ENCODE measurements around the gene CPNE6.

DNA sequence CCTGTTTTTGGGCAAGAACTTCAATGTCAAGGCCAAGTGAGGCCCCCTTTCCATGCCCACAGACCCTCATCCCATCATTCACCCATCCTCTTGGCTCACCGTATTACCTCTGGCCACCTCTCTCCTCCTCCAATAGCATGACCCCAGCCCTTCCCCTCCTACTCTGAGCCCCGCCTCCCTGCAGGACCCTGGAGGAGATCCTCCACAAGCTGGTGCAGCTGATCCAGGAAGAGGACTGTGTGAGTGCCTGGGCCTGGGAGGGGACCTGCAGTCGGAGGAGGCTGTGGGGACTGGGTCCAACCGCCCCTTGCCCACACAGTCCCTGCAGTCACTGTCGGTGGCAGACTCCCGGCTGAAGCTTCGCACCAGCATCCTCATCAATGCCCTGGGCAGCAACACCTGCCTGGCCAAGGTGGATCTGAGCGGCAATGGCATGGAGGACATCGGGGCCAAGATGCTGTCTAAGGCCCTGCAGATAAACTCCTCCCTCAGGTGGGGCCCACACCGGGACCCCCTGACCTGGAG lies 12.3 kb upstream of the CPNE6 start:
- TF ChIP-seq POLR2AphosphoS5 (IDR thresholded peaks at IDR 0.05): no peak
- TF ChIP-seq, protein P1, sequence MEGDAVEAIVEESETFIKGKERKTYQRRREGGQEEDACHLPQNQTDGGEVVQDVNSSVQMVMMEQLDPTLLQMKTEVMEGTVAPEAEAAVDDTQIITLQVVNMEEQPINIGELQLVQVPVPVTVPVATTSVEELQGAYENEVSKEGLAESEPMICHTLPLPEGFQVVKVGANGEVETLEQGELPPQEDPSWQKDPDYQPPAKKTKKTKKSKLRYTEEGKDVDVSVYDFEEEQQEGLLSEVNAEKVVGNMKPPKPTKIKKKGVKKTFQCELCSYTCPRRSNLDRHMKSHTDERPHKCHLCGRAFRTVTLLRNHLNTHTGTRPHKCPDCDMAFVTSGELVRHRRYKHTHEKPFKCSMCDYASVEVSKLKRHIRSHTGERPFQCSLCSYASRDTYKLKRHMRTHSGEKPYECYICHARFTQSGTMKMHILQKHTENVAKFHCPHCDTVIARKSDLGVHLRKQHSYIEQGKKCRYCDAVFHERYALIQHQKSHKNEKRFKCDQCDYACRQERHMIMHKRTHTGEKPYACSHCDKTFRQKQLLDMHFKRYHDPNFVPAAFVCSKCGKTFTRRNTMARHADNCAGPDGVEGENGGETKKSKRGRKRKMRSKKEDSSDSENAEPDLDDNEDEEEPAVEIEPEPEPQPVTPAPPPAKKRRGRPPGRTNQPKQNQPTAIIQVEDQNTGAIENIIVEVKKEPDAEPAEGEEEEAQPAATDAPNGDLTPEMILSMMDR (IDR thresholded peaks at IDR 0.05): no peak
